GM19328 (cell line): Measurements from ENCODE around the gene SPATS2L.

Source experiments
- ATAC-seq: cut with Tn5 transposase; IDR thresholded peaks from one replicate; pipeline ENCODE4 v1.9.1; 2021; ENCODE audit warnings: mild to moderate bottlenecking, moderate library complexity; ENCODE audit not compliant: unreplicated experiment

The SPATS2L gene

DNA sequence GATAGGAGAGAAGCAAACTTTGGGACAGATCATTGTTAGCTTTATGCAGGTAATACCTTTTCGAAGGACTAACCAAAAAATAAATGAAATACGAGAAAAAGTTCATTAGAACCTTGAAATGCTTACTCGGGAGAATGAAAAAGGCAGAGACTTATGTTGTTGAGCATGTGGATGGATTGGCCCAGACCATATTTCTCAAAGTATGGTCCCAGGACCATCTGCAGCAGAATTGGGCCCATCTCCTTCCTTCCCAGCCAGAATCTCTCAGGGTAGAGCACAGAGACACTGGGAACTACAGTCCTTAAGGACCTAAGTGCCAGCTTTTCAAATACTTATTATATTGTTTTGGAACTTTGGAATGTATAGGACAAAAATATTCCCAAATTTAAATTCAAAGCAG, 152.6 kb downstream of the SPATS2L start:
- no peak for ATAC-seq

DNA sequence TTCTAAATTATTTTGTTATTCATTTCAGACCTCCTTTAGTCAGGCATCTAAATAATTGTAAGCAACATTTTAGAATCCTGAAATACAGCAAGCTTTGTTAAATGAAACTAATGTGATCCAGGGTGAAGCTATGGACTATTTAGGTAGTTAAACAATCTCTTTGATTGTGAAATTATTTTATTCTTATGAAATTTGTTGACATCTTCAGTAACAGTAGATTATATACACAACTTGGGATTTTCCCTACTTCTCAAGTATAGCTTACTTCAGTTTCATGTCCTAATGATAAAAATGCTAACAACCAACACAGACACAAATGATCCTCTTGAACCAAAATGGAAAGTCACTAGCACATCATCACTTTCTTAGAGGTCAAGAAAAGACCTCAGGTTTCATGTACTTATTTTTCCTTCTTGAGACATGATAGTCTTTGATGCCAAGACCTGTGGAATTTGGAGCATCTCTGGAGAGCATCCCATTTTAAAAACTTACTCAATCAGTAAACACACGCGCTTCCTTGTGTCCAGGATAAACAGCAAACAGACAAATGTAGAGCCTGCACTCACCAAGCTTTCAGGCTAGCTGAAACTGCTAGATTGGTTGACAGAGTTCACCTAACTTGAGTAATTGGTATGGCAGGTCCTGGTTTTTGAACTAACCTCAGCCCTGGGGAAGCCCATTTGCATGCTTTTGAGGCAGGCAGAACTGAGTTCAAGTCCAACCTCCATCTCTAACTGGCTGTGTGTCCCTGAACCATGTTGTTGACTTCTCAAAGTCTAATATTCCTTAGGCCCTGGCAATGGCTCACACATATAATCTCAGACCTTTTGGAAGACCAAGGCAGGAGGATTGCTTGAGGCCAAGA, 155.6 kb downstream of the SPATS2L start:
- ATAC-seq, result no peak

DNA sequence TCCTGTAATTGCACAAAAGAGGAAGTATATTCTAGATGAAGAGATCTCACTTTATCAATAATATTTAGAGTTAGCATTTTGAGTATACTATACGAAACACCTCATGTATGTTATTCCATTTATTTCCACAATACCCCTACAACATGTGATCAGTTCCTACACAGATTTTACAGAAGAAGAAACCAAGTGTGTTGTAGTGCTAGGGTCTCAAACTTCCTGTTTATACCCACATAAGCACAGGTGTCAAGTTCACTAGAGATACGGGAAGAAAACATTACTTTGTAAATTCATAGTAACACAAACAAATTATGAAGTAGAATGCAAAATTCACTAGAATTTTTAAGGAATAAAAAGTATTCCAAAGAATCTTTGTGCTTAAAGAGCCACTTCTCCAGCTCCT, 157.0 kb downstream of the SPATS2L start:
- ATAC-seq, result no peak

DNA sequence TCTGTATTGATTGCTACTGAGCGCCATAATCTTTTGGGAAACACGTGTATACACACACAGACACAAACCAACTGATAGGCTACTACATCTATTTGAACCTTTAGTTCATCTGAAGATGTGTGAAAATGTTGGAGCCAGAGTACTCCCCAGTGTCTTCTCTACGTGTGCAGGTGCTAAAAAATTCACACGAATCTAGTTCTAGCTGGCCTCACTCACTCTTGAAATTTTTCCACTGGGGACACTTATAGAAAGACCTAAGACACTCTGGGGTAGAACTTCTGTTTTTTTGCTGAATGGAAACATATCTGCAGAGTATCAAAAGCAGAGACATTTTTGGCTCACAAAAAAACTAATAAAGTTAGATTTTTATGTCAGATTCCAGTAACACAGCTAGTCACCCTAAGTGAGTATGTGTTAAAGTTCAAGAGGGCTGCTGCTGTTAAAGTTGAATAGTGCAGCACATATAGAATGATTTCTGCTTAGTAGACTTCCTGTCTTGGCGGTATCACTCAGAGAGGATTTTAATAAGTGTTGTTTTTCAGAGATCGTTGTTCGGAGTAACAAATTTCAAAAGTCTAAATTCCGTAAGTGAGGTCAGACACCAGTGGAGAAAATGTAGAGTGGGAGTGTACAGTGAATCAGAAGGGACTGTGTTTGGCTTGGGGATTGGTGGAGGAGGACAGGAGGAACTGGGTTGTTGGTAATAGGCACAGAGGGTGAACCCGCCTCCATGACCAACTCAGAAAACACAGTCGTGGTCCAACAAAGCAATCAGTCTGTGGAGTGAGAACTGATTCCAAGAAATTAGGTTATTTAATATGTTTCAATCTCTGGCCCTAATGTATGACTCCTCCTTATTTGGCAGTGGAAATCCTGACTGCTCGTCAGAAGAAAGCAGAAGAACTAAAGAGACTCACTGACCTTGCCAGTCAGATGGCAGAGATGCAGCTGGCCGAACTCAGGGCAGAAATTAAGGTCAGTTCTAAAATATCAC, 160.2 kb downstream of the SPATS2L start:
- no peak for ATAC-seq

DNA sequence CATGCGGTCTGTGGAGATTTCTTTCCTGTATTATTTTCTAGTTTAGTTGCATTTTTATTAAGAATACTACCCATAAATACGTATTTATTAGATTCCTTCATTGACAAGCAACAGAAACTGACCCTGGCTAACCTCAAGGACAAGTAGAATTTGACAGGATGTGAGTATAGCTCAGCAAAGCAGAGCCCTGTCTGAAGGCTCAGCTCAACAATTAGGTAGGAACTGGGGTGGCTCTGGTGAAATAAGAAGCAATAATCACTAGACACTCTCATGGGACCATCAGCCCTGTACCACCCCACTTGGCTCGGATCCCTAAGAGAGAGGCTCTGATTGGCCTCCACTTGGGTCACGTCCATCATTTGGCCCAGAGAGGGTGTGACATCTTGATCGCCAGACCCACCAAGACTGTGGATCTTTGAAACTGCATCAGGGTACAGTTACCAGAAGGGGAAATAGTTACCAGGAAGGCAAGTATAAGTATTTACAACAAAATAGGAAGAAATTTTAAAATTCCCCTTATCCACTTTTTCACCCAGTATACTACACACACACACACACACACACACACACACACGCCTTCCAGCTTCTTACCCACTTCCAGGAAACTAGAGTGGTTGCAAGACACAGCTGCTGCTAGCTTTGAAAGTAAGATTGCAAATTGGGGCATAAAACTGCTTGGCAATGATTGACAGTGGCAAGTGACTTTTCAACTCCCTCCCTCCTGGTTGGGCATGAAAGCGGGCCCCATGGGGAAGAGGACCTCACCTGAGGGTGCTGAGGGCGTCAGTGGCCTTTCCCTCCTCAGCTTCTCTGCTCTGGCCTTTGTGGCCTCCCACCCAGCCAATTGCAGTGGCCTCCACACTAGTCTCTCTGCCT, 161.6 kb downstream of the SPATS2L start:
- ATAC-seq, result no peak

DNA sequence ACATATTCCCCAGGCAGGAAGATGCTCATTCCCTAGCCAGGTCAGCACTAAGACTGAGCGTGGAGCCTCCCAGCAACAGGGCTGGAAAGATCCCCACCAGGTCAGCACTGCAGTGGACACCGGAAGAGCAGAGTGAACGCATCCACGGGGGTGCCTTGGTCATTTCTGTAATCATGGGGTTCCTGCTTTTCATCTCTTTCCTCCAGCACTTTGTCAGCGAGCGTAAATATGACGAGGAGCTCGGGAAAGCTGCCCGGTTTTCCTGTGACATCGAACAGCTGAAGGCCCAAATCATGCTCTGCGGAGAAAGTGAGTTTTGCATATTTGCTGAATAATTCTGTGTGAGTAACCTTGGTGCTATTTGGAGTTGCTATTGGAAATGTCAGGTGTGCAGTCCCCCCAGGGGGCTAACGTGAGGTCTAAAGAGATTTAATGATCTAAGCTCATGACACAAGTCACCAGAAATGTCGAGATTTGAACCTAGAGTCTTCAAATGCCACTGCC, 163.3 kb downstream of the SPATS2L start:
- no peak for ATAC-seq

DNA sequence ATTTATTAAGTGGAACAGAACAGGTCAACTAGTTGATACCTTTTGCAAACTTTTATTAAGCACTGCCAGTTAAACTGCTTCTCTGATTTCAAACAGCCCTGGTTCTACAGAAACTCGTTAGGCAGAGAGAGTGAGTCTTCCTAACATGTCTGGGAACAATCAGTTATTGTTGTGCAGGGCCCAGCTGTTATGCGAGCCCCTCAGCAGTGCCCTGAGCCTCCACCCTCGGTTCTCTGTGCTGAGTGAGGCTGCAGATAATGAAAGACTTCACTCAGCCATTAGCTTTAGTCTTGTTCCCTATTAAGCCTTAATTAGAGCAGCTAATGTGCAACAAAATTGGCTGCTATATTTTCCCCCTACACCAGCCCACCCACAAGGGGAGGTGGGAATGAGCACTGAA, 163.7 kb downstream of the SPATS2L start:
- ATAC-seq, result no peak

DNA sequence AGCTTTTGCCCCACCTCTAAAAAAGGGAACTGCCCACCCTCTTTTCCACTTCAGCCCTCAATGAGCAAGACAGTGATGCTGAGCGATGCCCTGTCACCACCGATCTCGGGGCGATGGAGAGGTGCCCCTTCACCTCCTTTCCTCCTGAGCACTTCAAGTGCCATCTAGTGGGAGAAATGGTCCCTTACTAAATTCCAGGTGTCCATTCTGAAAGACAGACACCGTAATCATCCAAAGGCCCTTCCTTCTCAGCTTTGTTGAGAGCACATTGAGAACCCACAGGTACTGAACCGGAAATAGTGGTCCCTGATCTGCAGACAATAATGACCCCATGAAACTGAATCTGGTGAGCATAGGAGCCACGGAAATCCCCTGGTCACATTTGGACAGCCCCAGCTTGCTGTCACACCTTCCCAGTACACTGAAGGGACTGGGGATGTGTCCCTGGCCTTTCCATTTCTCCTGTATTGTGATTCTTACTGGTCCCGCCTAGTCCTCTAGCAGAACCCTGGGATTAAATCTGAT, 164.9 kb downstream of the SPATS2L start:
- peak; percentile 64 for ATAC-seq

DNA sequence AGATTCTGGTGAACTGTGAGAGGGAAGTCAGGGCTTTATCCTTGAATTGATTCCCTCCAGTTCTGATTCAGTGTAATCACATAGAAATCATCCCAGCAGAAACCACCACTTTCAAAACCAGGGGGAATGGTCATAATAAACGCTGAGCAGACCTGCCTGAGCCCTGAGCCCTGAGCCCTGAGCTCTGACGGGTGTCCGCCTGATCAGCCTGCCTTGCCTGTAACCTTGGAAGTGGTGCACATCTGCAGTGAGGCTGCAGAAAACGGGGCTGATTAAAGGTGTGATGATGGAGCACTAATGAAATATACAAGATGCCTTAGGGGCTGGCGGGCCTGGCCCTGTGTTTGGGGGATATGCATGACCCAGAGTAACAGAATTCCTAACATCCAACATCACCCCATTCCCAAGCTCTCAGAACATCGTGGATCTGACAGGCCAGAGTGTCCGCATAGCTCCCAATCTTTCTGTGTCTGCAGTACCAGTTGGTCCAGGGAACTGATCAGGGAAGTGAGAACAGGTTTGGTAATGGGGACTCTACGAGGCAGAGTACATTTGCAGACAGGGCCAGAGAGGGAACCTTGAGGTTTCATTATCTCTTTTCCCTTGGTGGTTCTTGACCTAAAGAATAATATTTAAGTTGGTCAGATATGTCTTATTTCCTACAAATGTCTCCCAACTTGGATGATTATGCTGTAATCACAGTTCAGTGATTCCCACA, 165.6 kb downstream of the SPATS2L start:
- peak; percentile 13 for ATAC-seq

DNA sequence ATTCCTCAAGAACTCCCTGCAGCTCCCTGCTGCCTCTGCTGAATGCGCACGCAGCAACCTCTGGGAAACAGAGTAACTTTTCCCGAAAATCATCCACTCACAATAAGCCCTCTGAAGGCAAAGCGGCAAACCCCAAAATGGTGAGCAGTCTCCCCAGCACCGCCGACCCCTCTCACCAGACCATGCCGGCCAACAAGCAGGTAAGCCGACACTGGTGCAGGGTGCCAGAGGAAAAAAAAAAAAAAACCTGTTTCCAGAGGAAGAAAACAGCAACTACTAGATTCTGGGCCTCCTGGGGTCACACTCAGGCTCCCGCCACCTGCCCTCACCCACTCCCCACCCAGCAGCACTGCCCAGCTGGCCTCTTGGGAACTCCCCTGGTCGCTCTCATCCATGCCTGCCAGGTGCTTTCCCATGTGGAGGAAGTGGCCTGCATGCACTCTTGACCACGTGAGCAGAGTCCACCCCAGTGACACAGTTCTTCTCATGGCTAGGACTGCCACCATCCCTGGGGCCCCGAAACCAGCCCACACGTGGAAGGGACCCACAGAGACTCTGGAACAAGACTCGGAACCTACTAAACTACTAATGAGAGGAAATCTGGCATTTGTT, 166.5 kb downstream of the SPATS2L start:
- no peak for ATAC-seq

DNA sequence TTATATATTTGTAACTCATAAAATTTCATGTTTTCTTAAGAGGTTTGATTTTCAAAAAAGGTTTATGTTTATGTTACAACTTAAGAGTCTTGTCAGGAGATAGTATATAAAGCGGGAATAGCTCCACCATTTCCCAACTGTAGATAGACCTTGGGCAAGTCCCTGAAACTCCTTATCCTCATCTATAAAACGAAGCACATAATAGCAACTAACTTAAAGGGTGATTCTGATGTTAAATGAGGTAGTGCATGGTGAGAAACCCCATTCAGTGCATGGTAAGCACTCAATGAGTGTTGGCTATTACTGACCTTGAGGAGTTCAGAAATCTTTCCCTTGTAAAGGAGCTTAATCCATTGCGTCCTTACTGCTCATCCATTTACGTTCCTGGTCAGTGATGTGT, 169.3 kb downstream of the SPATS2L start:
- ATAC-seq, result no peak

DNA sequence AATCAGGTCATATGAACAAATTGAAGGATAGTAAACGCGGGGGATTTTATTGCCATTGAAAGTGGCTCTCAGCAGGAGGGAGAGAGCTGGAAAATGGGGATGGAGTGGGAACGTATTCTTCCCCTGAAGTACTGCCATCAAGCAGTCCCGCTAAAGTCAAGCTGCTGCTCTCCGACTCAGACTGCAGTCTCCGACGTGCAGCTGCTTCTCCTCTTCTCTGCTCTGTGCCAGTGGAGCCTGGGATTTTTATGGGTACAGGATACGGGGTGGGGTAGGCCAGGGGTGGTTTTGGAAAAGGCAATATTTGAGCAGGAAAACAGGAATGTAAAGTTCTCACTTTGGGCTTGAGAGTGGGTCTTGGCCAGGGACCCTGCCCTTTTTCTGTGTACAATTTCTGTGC, 170.3 kb downstream of the SPATS2L start:
- no peak for ATAC-seq

DNA sequence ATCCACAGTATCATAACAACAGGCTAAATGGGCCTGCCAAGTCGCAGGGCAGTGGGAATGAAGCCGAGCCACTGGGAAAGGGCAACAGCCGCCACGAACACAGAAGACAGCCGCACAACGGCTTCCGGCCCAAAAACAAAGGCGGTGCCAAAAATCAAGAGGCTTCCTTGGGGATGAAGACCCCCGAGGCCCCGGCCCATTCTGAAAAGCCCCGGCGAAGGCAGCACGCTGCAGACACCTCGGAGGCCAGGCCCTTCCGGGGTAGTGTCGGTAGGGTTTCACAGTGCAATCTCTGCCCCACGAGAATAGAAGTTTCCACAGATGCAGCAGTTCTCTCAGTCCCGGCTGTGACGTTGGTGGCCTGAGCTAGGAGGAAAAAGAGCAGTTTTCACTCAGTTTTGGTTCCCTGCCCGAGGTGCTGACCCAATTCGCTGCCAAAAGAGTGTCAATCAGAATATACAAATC, 171.2 kb downstream of the SPATS2L start:
- ATAC-seq, result no peak

DNA sequence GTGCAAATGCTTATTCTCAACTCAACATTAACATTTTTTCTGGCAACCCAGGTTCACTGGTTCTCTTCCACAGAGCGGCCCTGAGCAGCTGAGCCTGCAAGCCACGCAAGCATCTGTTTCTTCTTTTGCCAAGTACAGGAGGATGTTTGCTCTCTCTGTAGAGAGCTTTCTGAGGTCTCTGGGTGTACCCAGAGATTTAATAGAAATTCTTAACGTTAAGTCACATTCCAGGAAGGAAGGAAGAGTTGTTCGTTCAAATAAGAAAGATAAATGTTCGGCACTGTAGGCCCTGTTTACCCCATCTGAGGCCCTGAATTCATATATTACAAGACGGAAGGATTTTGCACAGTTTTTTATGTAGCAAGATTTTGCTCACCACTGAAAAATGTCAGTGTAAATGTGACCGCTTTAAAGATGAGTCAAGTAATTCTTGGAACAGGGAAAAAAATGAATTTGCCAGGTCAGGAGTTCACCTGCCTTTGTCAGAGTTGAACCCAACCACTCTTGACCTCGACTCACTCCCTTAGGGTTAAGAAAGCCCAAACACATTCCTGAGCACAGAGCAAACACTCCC, 173.3 kb downstream of the SPATS2L start:
- ATAC-seq, result no peak

DNA sequence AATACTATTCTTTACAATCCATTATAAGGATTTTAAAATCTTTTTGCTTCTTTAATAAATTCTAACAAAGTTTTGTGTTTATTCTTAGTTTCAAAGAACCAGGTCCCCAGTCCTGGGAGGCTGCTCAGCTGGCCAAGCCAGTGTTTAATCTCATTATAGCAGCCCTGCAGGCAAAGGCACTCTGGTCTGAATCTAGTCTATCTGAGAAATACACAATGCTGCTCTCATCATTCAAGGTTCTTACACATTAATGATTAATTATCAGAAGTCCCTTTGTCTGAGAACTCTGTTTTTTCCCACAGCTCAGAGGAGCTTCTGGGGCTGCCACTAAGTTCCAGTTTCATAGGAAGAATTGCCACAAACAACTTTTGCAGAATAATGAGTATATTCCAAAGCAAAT, 175.7 kb downstream of the SPATS2L start:
- no peak for ATAC-seq

DNA sequence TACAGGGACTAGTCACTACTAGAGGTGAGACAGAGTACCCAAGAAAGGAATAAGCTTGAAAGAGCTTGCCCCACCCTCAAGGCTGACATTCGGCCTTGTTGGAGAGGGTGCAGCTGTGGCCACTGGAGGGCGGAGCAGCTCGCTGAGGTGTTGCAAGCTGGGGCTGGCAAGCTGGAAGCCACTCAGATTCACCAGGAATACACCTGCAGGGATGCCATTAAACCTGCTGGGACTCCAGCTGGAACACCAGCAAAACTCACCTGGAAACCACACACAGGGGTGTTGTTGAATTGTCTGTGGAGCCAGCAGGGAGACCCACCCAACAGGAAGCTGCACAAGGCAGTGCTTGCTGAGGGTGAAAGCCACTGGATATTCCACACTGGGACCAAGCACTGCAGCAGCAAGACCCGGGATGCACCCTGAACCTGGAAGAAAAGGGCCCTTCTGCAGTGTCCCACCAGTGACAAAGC, 177.3 kb downstream of the SPATS2L start:
- peak; percentile 44 for ATAC-seq

DNA sequence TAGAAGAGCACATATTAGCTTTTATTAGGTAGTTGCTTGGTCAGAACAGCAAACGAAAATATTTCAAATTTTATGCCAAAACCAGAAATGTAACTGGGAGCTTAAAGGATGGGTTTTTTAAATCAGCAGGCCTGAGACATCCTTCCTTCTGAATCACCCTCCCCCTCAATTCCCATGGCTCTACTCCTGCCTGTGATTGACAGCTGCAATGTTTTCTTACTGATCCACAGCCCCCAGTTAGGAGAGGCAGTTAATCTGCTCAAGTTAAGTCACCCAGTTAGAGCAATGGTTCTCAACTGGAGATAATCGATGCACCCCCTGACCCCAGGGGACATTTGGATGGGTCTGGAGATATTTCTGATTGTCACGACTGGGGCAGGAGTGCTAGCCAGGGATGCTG, 178.4 kb downstream of the SPATS2L start:
- ATAC-seq, result no peak

DNA sequence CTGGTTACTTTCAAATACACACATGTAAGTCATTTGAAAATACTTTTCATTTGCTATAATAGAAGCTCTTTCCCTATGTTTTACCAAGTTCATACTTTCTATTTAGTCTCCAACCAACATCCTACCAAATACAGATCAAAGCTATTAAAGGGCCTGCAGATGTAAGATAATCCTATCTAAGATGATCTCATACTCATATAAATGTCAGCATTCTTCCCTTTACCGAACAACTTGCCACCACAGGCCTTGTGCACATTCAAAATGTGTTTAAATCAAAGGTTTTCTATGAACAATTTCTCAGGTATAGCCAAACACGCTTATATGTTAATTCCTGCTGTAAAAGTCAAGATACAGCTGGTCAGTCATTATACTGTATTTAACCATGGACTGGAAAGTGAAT, 180.0 kb downstream of the SPATS2L start:
- no peak for ATAC-seq

DNA sequence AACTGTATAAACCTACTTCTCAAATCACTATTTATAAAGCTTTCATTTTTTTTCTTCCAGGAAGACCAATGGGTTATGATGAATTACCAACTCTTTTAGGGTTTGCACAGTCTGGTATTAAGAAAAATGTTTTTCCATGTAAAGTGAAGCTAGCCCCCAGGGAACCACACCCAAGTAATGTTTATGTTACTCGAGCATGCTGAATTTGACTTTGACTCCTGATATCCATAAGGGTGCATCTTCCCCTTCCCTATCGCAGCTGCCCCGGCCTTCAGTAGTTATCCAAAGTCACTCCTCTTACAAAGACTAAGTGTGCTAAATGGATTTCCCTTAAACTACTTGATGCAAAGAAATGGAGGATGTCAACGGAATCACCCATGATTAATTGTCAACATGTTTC, 181.7 kb downstream of the SPATS2L start:
- no peak for ATAC-seq
